ENCODE measurements around the gene RABL6.

- TF ChIP-seq CTCF (IDR thresholded peaks at IDR 0.05), result no peak
- no peak for TF ChIP-seq EP300 (IDR thresholded peaks at IDR 0.05)
- TF ChIP-seq POLR2A (IDR thresholded peaks at IDR 0.05), result no peak
Observed at GRCh38 chr9:136846376-136847087, 38.8 kb downstream of the RABL6 start.
